GM12878 (cell line): ENCODE results near the gene ESRRB.

ENCODE experiments used
- ZNF274 ChIP-seq: IDR thresholded peaks from one replicate; pipeline ENCODE4 v1.8.0; 2011; ENCODE audit not compliant: insufficient read length, insufficient read depth
- TF ChIP-seq, protein P1 (sequence below): IDR thresholded peaks from 2 replicates; pipeline ENCODE4 v1.6.1; 2011; ENCODE audit warnings: low read depth, mild to moderate bottlenecking, low read length, moderate library complexity, borderline replicate concordance; ENCODE audit errors: extremely low read depth
- TF ChIP-seq, protein P2 (sequence below): IDR thresholded peaks from 2 replicates; pipeline ENCODE4 v1.6.1; 2012; ENCODE audit warnings: low read depth, low read length, improper control_type of control experiment

DNA sequence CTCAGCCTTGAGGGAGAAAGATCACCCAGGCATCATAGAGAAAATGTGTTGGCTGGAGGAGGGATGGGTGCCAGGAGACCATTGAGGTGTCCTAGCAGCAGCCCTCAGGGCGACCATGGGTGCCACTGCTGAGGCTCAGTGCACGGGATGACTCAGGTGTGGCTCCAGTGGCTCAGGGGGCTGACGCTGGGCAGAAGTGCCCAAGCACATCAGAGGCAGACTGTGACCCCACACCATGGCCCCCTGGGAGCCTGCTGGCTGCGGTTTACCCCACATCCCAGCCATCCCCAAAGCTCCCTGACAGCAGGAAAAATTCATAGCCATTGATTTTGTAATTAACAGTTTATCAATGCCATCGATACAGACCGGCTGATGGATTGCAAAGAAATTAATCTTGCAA is 120.7 kb downstream of the ESRRB start:
- TF ChIP-seq, protein P1, sequence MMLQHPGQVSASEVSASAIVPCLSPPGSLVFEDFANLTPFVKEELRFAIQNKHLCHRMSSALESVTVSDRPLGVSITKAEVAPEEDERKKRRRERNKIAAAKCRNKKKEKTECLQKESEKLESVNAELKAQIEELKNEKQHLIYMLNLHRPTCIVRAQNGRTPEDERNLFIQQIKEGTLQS: no peak
- TF ChIP-seq, protein P2, sequence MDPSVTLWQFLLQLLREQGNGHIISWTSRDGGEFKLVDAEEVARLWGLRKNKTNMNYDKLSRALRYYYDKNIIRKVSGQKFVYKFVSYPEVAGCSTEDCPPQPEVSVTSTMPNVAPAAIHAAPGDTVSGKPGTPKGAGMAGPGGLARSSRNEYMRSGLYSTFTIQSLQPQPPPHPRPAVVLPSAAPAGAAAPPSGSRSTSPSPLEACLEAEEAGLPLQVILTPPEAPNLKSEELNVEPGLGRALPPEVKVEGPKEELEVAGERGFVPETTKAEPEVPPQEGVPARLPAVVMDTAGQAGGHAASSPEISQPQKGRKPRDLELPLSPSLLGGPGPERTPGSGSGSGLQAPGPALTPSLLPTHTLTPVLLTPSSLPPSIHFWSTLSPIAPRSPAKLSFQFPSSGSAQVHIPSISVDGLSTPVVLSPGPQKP: no peak
- no peak for TF ChIP-seq ZNF274
